DMS 273 (cell line): ENCODE results near the gene KBTBD3.

ENCODE experiments used
- DNase-seq: peaks from one replicate; lab custom pipeline; 2025; ENCODE audit not compliant: unreplicated experiment; lab: John Stamatoyannopoulos, UW

The KBTBD3 gene, protein sequence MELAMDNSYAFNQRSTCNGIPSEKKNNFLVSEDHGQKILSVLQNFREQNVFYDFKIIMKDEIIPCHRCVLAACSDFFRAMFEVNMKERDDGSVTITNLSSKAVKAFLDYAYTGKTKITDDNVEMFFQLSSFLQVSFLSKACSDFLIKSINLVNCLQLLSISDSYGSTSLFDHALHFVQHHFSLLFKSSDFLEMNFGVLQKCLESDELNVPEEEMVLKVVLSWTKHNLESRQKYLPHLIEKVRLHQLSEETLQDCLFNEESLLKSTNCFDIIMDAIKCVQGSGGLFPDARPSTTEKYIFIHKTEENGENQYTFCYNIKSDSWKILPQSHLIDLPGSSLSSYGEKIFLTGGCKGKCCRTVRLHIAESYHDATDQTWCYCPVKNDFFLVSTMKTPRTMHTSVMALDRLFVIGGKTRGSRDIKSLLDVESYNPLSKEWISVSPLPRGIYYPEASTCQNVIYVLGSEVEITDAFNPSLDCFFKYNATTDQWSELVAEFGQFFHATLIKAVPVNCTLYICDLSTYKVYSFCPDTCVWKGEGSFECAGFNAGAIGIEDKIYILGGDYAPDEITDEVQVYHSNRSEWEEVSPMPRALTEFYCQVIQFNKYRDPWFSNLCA

DNA sequence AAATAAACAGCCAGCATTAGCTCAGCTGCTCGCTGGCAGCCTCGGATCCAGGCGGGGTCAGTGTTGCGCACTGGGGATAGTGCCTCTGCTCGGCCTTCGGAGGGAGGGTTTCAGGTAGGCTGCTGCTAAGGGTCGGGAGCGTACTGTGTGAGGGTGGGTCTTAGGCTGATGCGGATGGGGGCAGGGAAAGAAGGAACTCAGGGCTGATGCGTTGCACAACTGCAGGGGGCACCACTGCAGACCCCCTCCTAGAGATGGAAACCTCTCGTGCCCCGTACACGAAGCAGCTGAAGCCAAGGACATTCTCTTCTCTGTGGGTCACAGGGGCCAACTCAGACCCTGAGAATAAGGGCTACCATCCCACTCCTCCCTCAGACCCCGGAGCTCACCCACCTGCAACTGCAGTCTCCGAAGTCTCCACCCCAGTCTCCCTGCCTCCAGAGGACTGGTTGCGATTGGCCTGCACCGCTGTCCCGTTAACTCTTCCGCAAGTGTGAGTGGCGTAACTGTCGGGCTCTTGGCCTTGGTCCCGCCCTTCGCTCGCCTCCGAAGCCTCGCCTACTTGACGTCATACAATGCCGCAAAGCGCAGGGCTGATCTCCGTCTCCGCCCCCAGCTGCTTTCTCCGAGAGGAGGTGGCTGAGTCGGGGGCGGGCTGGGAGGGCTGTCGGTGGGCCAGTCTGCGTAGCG, at the start of gene KBTBD3:
KBTBD3 (minus strand) TSS at position 429 of the 690 bp plus-strand sequence. CDS start 18,250 bp downstream, outside the sequence.
- peak; percentile 98 for DNase-seq

DNA sequence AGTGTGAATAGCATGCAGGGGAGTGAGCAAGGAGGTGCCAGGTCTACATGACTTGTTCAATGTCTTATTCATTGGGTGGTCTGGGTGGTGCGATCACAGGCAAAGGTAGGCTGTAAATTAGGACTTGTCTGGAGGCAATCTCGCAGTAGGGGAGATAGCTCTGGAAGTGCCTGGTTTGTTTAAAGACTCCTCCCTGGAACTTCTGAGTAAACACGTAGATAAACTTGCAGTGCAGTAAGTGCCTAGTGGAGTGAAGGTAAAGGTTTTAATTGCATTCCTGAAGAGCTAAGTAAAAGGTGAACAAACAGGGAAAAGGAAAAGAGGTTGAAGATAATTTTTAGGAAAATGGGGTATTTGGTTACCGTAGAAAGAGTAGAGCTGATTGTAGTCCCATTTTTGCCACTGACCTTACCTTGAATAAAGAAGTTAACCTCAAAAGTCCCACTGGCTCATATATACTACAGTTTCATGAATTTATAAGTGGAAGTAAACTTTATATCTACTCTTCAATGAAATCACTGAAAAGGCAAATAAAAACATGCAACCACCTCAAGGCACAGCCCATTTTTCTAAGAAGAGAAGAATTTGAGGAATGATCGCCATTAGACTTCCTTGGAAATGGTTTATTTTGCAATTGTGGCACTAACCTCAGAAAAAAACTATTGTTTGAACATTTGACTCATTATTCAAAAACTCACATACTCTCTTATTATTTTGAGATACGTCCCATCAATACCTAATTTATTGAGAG, 44.6 kb upstream of the KBTBD3 start:
- DNase-seq: no peak

DNA sequence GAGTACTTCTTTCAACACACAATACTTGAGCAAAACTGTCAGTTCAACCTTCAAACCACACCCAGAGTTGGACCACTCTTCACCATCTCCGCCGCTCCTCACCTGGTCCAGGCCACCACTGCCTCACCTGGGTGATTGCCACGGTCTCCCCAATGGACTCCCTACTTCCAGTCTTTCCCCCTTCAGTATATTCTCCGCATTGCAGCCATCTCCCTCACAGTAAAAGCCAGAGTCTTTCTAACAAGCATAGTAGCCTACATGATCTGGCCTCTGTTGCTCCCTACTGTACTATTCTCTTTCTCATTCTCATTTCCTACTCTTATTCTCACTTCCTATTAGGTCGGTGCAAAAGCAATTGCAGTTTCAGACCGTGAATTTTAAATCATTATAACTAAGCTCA, 28.8 kb upstream of the KBTBD3 start:
- DNase-seq: no peak

DNA sequence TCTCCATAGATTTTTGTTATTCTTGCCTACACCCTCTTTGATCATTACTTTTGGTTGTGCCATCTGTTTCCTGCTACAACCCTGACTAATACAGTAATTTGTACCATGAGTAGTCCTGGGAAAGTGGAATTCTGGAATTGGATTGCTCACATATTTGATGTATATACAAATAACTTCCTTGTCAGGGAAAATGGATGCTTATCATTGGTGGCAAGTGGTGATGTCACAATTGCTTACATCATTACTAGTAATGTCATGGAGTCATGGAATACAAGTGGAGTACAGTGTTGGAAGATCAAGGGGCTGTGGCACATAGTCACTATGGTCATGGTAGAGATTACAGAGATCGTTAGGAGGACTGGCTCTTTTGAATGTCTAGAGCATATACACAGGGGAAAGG, 24.7 kb upstream of the KBTBD3 start:
- peak; percentile 5 for DNase-seq

DNA sequence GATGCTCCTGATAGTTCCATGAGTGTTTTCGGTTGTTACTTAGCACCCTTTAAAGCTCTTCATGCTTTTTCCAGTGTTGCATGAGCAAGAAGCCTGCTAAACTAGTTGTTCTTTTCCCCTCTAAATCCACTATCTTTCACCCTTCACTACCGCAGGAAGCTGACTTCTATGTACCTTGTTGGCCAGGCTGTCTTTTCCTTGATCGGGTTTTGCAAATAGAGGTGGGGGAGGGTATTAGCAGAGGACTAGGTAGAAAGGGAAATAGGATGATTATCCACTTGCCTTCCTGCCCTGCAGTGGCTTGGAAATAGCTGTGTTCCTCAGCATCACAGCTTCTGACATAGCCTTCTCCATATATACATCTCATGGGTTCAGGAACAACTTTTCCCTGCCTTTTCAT, 24.2 kb upstream of the KBTBD3 start:
- DNase-seq: no peak

DNA sequence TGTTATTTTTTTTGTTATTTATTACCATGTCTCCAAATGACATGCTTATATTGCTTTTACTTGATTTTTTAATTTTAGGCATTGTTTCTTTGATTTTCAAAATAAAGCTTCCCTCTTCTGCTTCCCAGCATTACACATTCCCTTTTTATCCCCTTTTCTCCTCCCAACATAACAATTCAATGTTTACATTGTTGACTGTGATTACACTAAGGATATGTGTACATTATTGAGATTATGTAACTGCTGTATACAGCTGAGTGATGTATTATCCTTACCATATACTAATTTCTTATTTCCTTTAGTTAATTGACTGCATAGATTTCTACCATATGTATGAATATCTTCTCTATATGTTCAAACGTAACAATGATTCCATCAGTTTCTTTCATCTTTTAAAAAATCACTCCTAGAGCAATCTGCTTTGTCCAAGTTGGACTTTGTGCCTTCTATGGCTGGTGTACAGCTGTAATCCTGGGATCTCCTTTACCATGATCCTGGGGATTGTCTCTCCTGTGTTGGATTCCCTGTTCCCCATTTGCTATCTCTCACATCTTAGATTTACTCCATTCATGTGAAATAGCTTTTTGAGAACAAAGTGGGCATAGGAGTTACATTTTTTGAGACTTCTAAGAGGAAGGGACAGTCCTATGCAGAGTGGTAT, 21.9 kb upstream of the KBTBD3 start:
- no peak for DNase-seq

DNA sequence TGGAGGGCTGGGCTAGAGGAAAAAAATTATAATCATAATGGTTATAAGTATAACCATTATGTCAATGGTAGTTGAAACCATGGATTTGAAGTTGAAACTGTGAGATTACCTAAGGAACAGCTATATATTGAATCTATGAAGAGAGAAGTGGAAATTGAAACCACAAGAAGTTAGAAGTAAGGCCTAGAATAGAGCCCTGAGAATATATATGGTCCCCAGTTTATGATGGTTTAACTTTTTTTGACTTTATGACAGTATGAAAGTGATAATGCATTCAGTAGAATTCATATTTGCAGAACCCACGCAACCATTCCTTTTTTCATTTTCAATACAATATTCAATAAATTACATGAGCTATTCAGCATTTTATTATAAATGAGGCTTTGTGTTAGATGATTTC, 15.3 kb upstream of the KBTBD3 start:
- no peak for DNase-seq

DNA sequence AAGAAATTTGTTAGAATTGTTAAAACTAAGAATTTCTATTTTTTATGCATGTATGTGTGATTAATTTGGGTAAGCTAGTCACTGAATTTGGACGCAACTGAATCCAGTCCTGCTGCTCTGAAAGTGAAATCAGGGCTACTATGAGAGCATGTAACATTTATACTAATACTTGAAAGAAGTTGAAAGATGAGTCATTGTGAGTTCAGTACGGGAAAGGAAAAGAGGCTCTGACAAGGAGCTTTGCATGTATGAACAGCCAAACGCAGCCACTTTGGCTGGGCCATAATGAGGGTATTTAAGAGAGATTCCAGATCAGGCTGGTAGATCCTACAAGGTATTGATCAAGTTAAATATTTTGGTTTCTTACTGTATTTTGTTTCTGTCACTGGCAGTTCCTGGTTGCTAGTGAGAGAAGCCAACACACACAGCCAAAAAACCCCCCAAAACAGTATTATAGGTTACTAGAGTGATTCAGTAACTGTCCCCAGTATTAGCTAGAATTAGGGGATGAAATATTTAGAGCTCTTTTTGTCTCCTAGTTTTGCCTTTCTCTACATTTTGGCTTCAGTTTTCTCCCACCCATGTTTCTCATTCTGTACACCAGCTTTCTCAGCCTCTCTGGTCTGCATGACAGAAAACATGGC, 14.5 kb upstream of the KBTBD3 start:
- no peak for DNase-seq

DNA sequence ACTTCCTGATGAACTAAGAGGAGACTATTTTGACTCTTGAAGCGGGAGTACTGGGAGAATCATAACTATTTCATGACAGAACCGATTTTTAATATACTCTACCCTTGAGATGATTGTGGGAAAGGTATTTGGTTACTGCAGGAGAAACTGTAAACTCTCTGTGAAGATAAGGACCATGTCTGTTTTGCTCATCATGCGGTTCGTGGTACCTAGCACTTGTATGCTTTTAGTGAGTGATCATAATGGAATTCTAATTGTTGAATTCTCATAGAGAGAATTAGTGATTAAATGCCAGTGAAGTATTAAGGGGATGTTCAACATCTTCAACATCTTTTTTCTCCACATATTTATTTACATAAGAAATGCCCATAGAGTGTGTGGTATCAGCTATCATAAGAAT, 11.7 kb upstream of the KBTBD3 start:
- DNase-seq: no peak

DNA sequence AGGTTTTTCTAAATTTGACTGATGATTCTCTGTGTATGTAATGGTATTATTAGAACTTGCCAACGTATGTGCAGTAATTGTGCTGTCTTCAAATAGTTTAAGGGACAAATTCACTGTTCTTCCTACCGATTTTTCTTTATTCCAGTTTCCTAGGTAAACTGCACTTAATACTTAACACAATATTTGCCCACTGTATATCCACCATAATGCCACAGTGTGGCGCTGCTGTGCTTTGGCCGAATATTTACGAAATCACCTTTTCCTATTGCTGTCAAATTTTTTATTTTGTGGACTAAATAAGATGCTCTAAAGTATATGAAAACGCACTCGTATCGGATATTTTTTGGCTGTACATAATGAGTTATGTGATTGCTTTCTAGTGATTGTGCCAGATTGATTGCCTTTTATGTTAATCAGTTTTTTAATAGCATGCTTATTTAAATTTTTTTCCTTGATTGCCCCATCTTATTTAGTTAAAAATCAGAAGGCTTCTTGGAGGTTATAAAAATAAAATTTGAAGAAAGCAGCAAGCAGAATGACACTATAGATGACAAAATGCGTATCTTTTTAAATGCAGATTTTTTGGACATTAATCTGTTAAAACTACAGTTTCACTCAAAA, 10.8 kb upstream of the KBTBD3 start:
- peak; percentile 52 for DNase-seq

DNA sequence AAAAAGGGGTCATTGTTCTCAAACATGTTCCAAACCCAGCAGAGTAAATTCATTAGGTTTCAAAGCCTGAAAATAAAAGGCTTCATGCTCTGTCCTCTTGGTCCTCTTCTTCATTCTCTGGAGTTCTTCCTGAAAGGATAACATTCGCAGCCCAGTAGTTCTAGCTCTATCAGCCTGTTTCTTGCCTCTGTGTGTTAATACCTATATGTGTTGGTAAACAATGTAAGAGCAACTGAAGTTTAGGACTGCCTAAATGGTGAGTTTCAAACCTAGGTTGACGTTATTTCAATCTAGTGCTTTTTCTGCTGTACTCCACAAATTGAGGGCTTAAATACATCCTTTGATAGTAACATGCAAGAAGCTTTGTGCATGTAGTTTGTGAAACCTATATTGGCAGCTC, 9.7 kb upstream of the KBTBD3 start:
- DNase-seq: no peak

DNA sequence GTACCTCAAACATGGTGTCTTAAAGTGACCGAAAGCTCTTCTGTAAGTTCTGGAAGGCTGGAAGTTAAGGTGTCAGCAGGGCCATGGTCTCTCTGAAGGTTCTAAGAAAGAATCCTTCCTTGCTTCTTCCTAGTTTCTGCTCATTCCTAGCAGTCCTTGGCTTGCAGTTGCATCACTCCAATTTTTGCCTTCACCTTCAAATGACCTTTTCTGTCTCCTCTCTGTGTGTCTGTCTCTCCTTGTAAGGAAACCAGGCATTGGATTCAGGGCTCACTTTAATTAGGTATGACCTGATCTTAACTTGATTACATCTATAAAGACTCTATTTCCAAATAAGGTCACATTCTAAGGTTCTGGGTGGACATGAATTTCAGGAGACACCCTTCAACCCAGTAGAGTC, 9.0 kb upstream of the KBTBD3 start:
- no peak for DNase-seq

DNA sequence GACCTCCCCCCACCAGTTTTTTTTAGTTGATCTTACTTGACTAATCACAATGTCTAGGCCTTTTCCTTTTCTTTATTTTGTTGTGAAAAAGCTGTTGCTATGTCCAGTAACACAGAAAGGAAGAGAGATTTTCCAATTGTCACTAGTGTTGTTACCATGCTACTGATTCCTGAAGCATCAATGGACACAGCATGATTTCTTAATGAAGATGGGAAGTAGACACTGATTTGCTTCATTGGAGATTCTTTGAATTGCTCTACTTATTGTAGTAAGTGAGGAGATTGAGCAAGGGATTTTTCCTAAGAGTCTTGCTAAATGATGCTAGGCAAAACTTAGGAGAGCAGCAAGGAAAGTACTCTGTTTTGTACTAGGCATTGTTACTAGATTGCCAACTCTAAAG, 4.9 kb upstream of the KBTBD3 start:
- DNase-seq: no peak

DNA sequence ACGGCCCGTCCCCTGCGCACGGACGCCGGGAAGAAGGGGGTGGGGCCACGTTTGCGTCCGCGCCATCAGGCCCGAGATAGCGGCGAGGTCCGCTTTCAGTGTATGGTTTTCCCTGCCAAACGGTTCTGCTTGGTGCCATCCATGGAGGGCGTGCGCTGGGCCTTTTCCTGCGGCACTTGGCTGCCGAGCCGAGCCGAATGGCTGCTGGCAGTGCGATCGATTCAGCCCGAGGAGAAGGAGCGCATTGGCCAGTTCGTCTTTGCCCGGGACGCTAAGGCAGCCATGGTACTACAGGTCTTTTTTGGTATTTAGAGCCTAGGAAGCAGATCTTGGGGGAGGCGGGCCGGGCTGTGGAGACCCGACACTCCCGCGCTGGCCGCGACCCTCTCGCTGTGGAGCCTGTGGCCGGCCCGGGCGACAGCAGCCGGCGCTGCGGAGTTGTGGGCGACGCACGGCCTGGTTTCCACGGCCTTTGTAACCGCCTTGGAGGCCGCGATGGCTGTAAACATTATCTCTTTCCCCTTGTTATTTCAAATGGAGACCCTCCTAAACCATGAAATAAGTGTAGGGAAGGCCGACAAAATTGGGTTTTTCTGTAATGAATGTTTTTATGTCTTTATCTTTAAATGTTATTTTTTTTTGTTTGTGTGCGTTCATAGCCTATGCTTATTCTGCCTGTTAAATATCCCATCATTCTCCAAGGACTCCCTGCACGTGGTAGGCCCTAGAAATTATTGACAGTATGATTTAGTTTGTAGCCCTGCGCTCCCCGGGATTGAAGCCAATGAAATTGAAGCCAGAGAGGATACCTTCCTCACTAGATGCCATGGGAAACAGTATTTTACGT, 685 bp upstream of the KBTBD3 start, which contains the start of gene AASDHPPT:
AASDHPPT (plus strand) TSS at position 54 of the 847 bp plus-strand sequence; CDS start at position 103, 49 bp downstream.
- DNase-seq: peak; percentile 55

DNA sequence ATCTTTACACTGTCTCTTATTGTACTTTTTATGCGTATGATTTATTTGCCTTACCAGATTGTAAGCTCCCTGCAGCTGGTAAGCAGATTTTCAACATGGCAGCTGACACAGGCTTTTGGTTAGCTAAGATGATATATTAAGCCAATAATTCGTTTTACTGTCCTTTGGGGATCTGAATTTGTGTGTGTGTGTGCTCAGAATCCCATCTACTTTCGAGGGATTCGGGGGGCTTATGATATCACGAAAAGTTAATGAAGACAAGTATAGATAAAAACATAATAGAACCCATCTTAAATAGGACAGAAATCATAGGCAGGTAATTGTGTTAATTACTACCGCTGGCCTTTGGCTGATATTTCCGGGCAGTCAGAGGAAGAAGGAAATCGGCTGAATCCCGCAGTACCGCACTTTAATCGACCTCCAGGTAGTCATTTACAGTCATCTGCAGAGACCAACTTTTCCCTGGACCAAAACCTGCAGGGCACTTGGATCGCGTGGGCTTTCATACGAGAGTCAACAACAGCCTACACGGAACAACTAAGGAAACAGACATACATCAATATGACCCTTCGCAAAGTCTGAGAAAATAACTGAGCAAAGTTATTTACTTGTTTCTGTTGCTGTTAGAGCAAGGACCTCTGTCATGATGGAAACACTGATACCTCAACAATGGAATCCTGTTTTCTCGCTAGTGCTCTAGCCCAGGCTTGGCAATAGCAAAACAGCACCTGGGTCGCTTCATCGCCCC, 802 bp downstream of the KBTBD3 start:
- DNase-seq: peak; percentile 27

DNA sequence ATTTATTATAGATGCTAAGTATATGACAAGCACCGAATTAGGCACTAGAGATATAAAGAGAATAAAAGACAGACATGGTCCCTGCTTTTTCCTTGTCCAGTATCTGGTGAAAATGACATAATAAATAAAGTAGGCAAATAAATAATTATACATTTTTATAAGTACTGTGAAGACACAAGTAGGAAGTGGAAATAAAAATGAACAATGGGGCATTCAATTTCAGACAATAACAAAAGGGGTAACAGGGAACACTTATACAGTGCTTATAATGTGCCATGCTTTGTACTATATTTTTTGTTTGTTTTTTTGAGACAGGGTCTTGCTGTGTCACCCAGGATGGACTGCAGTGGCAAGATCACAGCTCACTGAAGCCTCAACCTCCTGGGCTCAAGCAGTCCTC, 4.3 kb downstream of the KBTBD3 start:
- no peak for DNase-seq

DNA sequence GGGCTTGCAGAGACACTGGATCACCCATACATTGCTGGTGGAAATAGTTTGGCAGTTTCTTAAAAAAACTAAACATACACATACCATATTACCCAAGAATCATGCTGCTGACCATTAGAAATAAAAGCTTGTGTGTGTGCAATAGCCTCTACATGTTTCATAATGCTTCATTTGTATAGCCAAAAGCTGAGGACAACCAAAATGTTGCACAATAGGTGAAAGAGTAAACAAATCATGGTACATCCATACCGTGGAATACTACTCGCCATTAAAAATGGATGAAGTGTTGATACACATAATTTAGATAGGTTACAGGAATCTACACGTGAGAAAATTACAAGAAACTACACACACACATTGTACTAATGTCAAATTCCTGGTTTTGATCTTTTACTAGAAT, 6.5 kb downstream of the KBTBD3 start:
- DNase-seq: no peak

DNA sequence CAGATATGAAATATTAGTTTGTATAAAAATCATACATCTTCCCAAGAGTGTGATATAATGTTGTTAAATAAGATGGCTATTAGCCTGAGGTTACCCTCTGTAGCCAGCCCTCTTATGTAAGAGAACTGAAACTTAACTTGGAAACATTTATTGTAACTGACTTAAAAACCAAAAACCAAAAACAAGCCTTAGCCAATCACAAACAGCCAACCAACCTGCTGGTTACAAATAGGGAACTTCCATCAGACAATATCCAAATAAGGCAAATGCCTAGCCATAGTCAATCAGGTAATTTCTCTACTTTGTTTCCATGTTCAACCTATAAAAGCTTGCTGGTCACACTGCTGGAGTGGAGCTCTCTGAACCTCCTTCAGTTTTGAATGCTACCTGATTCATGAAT, 14.1 kb downstream of the KBTBD3 start:
- DNase-seq: no peak
